Stimulated activated CD4-positive, alpha-beta T cell treated with anti-CD3 and anti-CD28 coated beads, Interleukin-1b, Interleukin-23, amount 100 ng/mL, for 24 hours (primary cell): ENCODE data around the gene SMAD3.

ENCODE experiments used
- DNase-seq, 4 experiments: peaks; one replicate each; pipeline ENCODE4 v3.0.0-alpha.2; 2020; ENCODE audit warnings: low read depth in 4 of 4, low spot score in 1 of 4

SMAD3 gene

DNA sequence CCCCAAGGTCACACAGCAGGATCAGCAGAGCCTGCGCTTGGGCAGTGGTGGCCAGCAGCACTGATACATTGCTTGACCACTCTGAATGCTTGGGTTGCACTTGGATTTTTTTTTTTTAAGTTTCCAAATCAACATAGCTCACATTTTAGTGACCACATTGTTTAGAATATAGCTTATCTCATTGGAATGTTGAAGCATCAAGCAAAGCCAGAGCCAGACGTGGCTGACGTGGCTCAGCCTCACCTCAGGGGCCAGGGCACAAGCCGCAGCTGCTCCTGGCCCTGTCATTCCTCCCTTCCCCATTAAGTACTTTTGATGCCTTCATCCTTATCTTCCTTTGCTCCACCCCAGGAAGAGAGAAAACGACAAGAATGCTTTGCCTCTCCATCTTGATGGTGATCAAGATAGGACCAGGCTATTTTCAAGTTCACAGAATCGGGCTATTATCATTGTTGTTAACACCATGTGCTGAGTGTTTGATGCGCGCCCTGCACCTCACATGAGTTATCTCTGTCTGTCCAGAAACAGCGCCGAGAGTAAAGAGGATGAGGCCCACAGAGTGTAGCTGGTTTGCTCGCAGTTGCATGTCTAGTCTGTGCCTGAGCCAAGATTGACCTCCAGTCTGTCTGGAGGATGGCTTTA is 113.3 kb downstream of the SMAD3 start:
- DNase-seq = no peak

DNA sequence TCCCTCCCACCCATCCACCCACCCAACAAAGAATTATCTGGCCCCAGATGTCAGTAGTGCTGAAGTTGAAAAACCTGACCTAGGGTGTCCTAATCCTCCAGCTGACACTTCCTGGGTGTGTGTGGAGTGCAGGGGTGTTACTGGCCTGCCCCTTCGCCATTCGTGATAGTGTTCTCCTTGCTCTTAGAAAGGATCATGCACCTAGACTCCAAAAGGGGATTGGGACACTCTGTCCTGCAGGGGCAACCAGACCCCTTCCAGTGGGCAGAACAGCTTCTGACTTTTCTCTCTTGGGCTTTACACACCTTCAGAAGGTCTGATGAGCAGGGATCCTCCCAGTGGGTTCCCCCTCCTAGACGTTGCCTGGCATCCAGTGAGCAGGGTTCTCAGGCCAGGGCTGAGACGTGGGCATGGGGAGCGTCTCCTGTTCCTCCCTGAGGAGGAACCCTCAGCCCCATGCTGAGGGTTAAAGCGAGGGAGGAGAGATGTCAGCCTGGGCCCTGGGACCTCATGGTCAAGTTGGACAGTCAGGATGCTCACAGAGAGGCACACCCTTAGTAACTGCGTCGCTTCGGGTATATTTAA is 114.1 kb downstream of the SMAD3 start:
- no peak for DNase-seq

GRCh38 chr15:67180035-67180434 is 114.6 kb downstream of the SMAD3 start:
- DNase-seq = no peak

DNA sequence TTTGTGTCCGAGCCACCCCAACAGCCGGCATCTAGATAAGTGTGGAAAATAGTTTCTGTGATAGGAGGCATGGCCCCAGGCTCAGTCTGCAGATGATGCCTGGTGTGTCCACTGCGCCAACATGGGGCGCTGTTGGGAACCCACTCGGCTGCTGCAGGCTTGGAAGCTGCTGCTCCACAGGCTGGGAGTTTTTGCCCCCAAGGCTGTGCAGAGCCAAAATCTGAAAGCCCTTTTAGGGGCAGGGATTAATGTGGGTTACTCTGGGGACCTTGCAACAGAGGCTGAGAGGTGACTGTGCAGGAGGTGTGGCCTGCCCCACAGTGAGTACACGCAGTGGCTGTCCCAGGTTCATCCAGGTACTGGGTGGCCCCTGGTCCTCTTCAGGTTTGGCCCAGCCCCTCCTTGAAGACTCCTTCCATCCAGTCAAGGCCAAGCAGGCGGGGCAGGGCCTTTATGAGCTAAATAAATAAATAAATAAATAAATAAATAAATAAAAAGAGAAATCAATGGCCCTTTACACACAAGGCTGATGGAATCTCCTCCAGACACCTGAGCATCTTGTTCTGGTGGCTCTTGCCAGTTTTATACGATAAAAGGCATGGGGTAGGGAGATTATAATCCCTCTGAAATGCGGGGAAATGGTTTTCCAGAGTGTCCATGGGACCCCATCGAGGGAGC is 115.3 kb downstream of the SMAD3 start:
- no peak for DNase-seq

DNA sequence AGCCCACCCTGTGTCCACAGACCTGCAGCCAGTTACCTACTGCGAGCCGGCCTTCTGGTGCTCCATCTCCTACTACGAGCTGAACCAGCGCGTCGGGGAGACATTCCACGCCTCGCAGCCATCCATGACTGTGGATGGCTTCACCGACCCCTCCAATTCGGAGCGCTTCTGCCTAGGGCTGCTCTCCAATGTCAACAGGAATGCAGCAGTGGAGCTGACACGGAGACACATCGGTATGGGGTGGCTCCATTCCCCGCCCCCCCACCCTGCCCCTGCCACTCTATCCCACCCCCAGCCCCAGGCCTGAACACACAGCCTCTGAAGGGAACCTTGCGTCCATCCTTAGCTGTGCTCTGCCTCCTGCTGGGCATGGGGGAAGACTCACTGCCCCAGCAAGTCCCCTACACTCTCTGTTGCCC is 115.8 kb downstream of the SMAD3 start:
- no peak for DNase-seq

DNA sequence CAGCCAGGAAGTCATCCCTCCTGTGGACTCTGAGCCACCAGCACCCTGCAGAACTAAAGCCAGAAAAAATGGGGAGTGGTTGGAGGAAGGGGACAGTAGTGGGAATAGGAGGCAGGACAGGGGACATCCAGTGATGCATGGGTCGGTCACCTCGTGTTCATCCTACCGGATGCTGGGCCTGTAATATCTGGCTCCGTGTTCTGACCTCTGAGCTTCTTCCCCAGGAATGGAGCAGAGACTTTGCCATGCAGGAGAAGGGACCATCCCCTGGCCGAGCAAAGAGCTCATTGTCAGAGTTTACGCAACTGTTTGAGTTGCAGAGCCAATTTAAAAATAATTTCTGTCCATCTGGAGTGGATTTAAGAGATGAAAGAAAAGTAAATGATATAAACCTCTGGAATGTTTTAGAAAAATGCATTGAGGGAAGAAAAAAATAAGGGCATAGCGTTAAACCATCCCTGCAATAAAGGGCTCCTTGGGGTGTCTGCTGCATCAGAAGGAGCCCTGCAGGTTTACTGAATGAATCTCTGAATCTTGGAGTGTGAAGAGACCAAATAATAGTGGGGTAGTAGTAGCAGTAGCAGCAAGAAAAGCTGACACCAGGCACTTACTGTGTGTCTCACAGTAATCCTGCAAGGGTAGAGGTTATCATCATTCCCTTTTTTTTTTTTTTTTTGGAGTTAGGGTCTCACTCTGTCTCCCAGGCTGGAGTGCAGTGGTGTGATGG is 118.2 kb downstream of the SMAD3 start:
- no peak for DNase-seq

GRCh38 chr15:67184208-67184925 is 119.0 kb downstream of the SMAD3 start:
- DNase-seq = no peak

GRCh38 chr15:67185051-67185450 is 119.6 kb downstream of the SMAD3 start:
- no peak for DNase-seq

DNA sequence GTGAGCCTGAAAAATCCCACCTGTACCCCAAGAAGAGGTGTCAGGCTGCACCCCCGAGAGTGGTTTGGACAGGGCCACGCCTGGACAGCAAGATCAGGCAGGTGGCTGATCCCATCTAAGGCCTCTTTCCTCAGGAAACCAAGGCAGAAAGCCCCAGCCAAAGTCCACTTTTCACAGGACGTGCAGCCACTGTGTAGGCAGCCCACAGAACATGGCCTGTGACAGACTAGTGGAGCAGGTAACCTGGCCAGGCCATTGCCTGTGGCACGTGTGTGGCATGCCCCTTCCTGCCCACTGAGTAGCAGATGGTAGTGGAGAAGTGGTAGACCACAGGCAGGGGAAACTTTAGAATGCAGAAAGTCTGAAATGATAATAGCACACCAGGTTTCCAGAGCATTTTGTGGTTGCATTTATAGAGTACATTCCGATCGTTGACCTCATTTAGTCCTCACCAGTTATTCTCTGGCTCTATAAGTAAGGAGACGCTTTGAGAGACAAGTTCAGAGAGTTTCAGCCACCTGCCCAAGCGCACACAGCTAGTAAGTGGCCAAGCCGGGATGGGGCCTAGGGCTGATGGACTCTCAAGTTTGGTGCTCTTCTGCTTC is 120.3 kb downstream of the SMAD3 start:
- no peak for DNase-seq

DNA sequence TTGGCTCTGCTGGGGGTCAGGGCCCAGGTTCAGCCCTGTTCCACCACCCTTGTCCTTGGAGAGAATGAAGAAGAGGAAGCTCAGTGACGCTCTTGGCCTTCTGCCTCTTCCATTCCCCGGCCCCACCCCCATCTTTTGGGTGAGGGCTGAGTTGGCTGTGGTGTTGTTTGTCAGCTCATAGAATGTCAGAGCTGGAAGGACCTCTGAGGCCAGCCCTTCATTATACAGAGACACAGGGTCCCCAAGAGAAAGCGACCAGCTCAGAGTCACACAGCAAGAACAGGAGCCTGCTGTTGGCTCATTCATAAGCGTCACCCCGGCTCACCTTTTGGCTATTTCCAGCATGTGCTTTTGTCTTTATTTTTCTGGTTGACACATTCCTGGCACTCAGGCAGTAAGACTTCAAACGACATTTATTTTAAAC is 120.8 kb downstream of the SMAD3 start:
- DNase-seq = no peak

DNA sequence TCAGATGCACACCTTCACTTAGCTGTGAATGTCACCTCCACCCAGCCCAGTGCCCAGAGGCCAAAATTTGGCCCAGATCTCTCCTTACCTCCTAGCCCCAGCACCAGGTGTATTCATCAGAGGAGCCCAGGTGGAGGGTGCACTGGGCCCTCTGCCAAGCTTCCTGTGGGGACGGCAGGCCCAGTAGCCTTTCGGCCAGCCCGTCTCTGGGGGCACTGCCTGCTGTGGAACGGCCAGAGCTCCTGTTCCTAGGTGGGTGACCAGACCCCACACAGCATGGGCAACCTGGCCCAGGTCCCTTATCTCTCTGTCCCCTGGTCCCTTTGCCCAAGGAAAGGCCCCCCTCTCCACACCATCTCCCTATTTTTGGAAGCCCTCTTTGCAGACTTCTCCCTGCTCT is 121.3 kb downstream of the SMAD3 start:
- no peak for DNase-seq

DNA sequence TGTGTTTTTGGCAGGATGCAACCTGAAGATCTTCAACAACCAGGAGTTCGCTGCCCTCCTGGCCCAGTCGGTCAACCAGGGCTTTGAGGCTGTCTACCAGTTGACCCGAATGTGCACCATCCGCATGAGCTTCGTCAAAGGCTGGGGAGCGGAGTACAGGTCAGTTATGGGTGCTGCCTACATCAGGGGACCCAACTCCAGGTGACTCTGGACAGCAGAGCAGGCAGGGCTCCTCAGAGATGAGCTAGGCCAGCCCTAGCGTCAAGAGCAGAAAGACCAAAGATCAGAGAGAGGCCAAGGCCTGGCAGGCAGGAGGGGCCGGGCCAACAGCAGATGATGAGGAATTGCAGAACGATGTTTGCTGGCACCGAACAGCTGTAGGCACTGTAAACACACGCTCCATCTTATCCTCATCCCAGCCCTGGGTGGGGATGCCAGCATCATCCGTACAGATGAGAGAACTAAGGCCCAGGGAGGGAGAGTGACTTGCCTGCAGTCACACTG is 122.0 kb downstream of the SMAD3 start:
- DNase-seq = no peak

GRCh38 chr15:67188551-67189218 is 123.3 kb downstream of the SMAD3 start:
- DNase-seq = no peak

GRCh38 chr15:67189326-67190051 is 124.1 kb downstream of the SMAD3 start:
- DNase-seq = no peak

DNA sequence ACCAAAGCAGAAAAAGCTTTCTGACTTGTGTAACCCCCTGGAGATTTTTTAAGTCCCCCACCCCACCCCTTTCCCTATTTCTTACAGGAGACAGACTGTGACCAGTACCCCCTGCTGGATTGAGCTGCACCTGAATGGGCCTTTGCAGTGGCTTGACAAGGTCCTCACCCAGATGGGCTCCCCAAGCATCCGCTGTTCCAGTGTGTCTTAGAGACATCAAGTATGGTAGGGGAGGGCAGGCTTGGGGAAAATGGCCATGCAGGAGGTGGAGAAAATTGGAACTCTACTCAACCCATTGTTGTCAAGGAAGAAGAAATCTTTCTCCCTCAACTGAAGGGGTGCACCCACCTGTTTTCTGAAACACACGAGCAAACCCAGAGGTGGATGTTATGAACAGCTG is 124.9 kb downstream of the SMAD3 start:
- DNase-seq = no peak

DNA sequence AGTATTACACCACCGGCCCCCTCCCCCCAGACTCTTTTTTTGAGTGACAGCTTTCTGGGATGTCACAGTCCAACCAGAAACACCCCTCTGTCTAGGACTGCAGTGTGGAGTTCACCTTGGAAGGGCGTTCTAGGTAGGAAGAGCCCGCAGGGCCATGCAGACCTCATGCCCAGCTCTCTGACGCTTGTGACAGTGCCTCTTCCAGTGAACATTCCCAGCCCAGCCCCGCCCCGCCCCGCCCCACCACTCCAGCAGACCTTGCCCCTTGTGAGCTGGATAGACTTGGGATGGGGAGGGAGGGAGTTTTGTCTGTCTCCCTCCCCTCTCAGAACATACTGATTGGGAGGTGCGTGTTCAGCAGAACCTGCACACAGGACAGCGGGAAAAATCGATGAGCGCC is 125.4 kb downstream of the SMAD3 start:
- DNase-seq = no peak

DNA sequence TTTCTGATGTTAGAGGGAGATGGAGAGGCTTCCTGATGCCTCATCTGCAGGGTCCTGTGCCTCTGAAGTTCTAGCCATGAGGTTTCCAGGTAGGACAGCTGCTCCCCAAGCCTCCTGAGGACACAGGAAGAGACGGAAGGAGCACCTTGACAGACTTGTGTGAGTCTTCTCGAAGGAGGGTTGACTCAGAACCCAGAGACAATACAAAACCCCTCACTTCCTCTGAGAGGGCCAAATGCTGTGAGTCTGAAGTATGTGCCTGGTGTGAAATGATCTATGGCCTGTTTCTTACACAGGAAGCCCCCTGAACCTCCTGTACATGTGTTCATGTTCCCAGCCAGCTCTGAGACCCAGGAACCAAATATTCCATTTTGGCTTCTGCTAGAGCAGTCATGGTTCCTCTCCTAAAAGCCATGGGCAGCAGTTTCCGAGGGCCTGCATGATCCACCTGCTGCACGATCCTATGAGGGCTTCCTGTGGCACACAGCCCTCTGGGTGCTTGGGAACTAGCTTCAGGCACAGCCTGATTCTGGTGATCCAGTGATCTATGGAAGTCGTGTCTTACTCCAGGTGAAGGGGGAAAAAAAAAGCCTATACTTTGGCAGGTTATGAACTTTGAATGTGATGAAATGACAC is 126.9 kb downstream of the SMAD3 start:
- DNase-seq = no peak

GRCh38 chr15:67193223-67193990 is 128.0 kb downstream of the SMAD3 start:
- DNase-seq = no peak
